HG02678 (cell line): ENCODE measurements around the gene HSPB1.
"Not testable (repeated sequence)": the region's sequence is repeated elsewhere in the genome, so short reads cannot be mapped to it uniquely, and the experiment has no call there.

Source experiments
- ATAC-seq: cut with Tn5 transposase; IDR thresholded peaks from one replicate; pipeline ENCODE4 v1.9.1; 2021; ENCODE audit warnings: mild to moderate bottlenecking, moderate library complexity; ENCODE audit not compliant: unreplicated experiment

Gene HSPB1

GRCh38 chr7:76303202-76304147 is 1.0 kb downstream of the HSPB1 start:
- peak; percentile 40 for ATAC-seq

GRCh38 chr7:76304888-76305375 is 2.5 kb downstream of the HSPB1 start:
- no peak for ATAC-seq

GRCh38 chr7:76308874-76309273 is 6.4 kb downstream of the HSPB1 start:
- not testable (repeated sequence) for ATAC-seq

- not testable (repeated sequence) for ATAC-seq
These were observed 7.0 kb downstream of the HSPB1 start for GRCh38 chr7:76309341-76310101.

- ATAC-seq: no peak
These were observed 7.9 kb downstream of the HSPB1 start for GRCh38 chr7:76310102-76310957.

GRCh38 chr7:76311838-76312237 is 9.4 kb downstream of the HSPB1 start:
- ATAC-seq: not testable (repeated sequence)

GRCh38 chr7:76314042-76314721 is 11.7 kb downstream of the HSPB1 start:
- ATAC-seq: peak; percentile 36

- not testable (repeated sequence) for ATAC-seq
These were observed 12.3 kb downstream of the HSPB1 start for GRCh38 chr7:76314740-76315139.

- no peak for ATAC-seq
These were observed 12.9 kb downstream of the HSPB1 start for GRCh38 chr7:76315364-76315763.

GRCh38 chr7:76316984-76317781 is 14.7 kb downstream of the HSPB1 start:
- no peak for ATAC-seq

GRCh38 chr7:76317782-76318487 is 15.5 kb downstream of the HSPB1 start:
- peak; percentile 92 for ATAC-seq

- peak; percentile 40 for ATAC-seq
These were observed 16.2 kb downstream of the HSPB1 start for GRCh38 chr7:76318488-76319353.

- no peak for ATAC-seq
These were observed 22.6 kb downstream of the HSPB1 start for GRCh38 chr7:76325092-76325491.

GRCh38 chr7:76325811-76326210 is 23.3 kb downstream of the HSPB1 start:
- no peak for ATAC-seq

- ATAC-seq: no peak
These were observed 24.3 kb downstream of the HSPB1 start for GRCh38 chr7:76326646-76327233.

GRCh38 chr7:76327610-76328009 is 25.1 kb downstream of the HSPB1 start:
- no peak for ATAC-seq

GRCh38 chr7:76328389-76328788 is 25.9 kb downstream of the HSPB1 start:
- ATAC-seq: no peak
